ENCODE measurements around the gene PDPK1.

Gene PDPK1

GRCh38 chr16:2537451-2538379 is at the start of gene PDPK1:
PDPK1 (plus strand) TSS chr16:2538021; CDS start chr16:2538113, 92 bp downstream.
- DNase-seq = peak; percentile 96

- no peak for DNase-seq
Measured at GRCh38 chr16:2489581-2489980, 48.2 kb upstream of the PDPK1 start.

- no peak for DNase-seq
Measured at GRCh38 chr16:2490190-2491105, 47.4 kb upstream of the PDPK1 start.

- DNase-seq = no peak
Measured at GRCh38 chr16:2492292-2492691, 45.5 kb upstream of the PDPK1 start.

- no peak for DNase-seq
Measured at GRCh38 chr16:2493605-2494004, 44.2 kb upstream of the PDPK1 start.

GRCh38 chr16:2494616-2495015 is 43.2 kb upstream of the PDPK1 start:
- no peak for DNase-seq

- DNase-seq = no peak
Measured at GRCh38 chr16:2495041-2495440, 42.8 kb upstream of the PDPK1 start.

GRCh38 chr16:2496223-2497115 is 41.4 kb upstream of the PDPK1 start:
- DNase-seq = no peak

- no peak for DNase-seq
Measured at GRCh38 chr16:2497116-2497630, 40.6 kb upstream of the PDPK1 start.

GRCh38 chr16:2497695-2498484 is 39.9 kb upstream of the PDPK1 start:
- no peak for DNase-seq

- no peak for DNase-seq
Measured at GRCh38 chr16:2498531-2499253, 39.1 kb upstream of the PDPK1 start.

GRCh38 chr16:2499454-2499853 is 38.4 kb upstream of the PDPK1 start:
- no peak for DNase-seq

- no peak for DNase-seq
Measured at GRCh38 chr16:2499890-2500429, 37.9 kb upstream of the PDPK1 start.

- no peak for DNase-seq
Measured at GRCh38 chr16:2500430-2500917, 37.3 kb upstream of the PDPK1 start.

GRCh38 chr16:2500918-2501750 is 36.7 kb upstream of the PDPK1 start:
- peak; percentile 80 for DNase-seq

- DNase-seq = no peak
Measured at GRCh38 chr16:2501946-2502895, 35.6 kb upstream of the PDPK1 start.

- no peak for DNase-seq
Measured at GRCh38 chr16:2505695-2506094, 32.1 kb upstream of the PDPK1 start.

- DNase-seq = no peak
Measured at GRCh38 chr16:2507052-2507659, 30.7 kb upstream of the PDPK1 start.

All from activated CD4-positive, alpha-beta T cell treated with anti-CD3 and anti-CD28 coated beads, Interleukin-2, amount 50 U/mL, for 16 hours (primary cell).